AG10803 (cell line): ENCODE measurements around the gene PRRG1.
"Not testable (repeated sequence)": the region's sequence is repeated elsewhere in the genome, so short reads cannot be mapped to it uniquely, and the experiment has no call there.

Source experiments
- DNase-seq: peaks from one replicate; pipeline ENCODE4 v3.0.0; 2010; ENCODE audit warnings: low read depth
- H3K4me3 ChIP-seq: 2 replicates; pipeline ENCODE4 v1.5.1; 2011; ENCODE audit warnings: mild to moderate bottlenecking, low read length, control low read depth
- CTCF ChIP-seq: conservative IDR thresholded peaks from 2 replicates; pipeline ENCODE4 v1.5.1; 2011; ENCODE audit warnings: mild to moderate bottlenecking, low read length, control low read depth, inconsistent platforms

PRRG1 gene

GRCh38 chrX:37407736-37408135, 58.6 kb downstream of the PRRG1 start:
- H3K4me3 ChIP-seq = no peak overlapping the region
- DNase-seq = no peak
- TF ChIP-seq CTCF = no peak

- no peak for TF ChIP-seq CTCF
- no peak overlapping the region for H3K4me3 ChIP-seq
- no peak for DNase-seq
Measured at GRCh38 chrX:37409278-37409677, 60.1 kb downstream of the PRRG1 start.

- peak; percentile 15 for DNase-seq
- no peak overlapping the region for H3K4me3 ChIP-seq
- TF ChIP-seq CTCF = no peak
Measured at GRCh38 chrX:37420185-37420584, 71.0 kb downstream of the PRRG1 start.

- DNase-seq = no peak
- TF ChIP-seq CTCF = no peak
- no peak overlapping the region for H3K4me3 ChIP-seq
Measured at GRCh38 chrX:37420756-37421155, 71.6 kb downstream of the PRRG1 start.

GRCh38 chrX:37424000-37424429, 74.9 kb downstream of the PRRG1 start:
- peak; percentile 39 for DNase-seq
- TF ChIP-seq CTCF = no peak
- H3K4me3 ChIP-seq = no peak overlapping the region

- no peak overlapping the region for H3K4me3 ChIP-seq
- TF ChIP-seq CTCF = no peak
- no peak for DNase-seq
Measured at GRCh38 chrX:37425370-37425769, 76.2 kb downstream of the PRRG1 start.

GRCh38 chrX:37428962-37429361, 79.8 kb downstream of the PRRG1 start:
- DNase-seq, H3K4me3 ChIP-seq: not testable (repeated sequence)

GRCh38 chrX:37434362-37434761, 85.2 kb downstream of the PRRG1 start:
- H3K4me3 ChIP-seq = no peak overlapping the region
- DNase-seq = no peak
- no peak for TF ChIP-seq CTCF
